Kidney epithelial cell (primary cell): ENCODE data around the gene RIPK3. TPM values are rescaled to one million over a fixed set of nuclear protein-coding genes. Genes with fewer than 3 reads are reported as not detected.

Experiments used
- DNase-seq: peaks from one replicate; pipeline ENCODE4 v3.0.0-alpha.2; 2010; ENCODE audit warnings: low read depth
- H3K27me3 ChIP-seq: 2 replicates; pipeline ENCODE4 v1.6.0; 2011; ENCODE audit warnings: low read length; ENCODE audit not compliant: control insufficient read depth, insufficient read depth
- H3K36me3 ChIP-seq: 2 replicates; pipeline ENCODE4 v1.5.1; 2011; ENCODE audit warnings: low read length; ENCODE audit not compliant: control insufficient read depth, insufficient read depth
- H3K4me3 ChIP-seq: 2 replicates; pipeline ENCODE4 v1.5.1; 2011; ENCODE audit warnings: low read depth, mild to moderate bottlenecking, control low read depth, low read length
- CTCF ChIP-seq: IDR thresholded peaks from 2 replicates; pipeline ENCODE4 v1.5.1; 2011; ENCODE audit warnings: mild to moderate bottlenecking, moderate library complexity, low read length, control low read depth, inconsistent platforms; ENCODE audit not compliant: insufficient read depth, poor library complexity, severe bottlenecking
- total RNA-seq: library from RNA; depleted of rRNA; stranded (reverse); fragments of >200 nt; gene quantifications from 2 replicates; pipeline ENCODE4 v1.2.3, GENCODE V29; 2015

The RIPK3 gene
- total RNA-seq, 1 donor from 2014 or later: 2.3 TPM

- DNase-seq: no peak
- no peak overlapping the region for H3K4me3 ChIP-seq
- H3K36me3 ChIP-seq: no peaks in the 10 kb centered on the region
- no peak for TF ChIP-seq CTCF
- peaks cover 14% of the 10 kb centered on the region for H3K27me3 ChIP-seq
These were observed 26.9 kb downstream of the RIPK3 start for GRCh38 chr14:24312736-24313507.

- H3K36me3 ChIP-seq: no peaks in the 10 kb centered on the region
- no peak overlapping the region for H3K4me3 ChIP-seq
- peaks cover 12% of the 10 kb centered on the region for H3K27me3 ChIP-seq
- DNase-seq: no peak
- no peak for TF ChIP-seq CTCF
These were observed 27.8 kb downstream of the RIPK3 start for GRCh38 chr14:24311837-24312615.

GRCh38 chr14:24310646-24311604, 28.9 kb downstream of the RIPK3 start, which contains the start of gene LTB4R:
Gene LTB4R, plus strand, starts transcription at chr14:24311502. Its CDS starts 4,150 bp downstream, at chr14:24315652.
- H3K4me3 ChIP-seq: no peak within 1 kb of the TSS
- peaks cover 3% of the 10 kb centered on the region for H3K27me3 ChIP-seq
- DNase-seq: peak; percentile 31
- no peaks in the 10 kb centered on the region for H3K36me3 ChIP-seq
- peak; percentile 22 for TF ChIP-seq CTCF

- no peaks in the 10 kb centered on the region for H3K36me3 ChIP-seq
- H3K4me3 ChIP-seq: no peak overlapping the region
- H3K27me3 ChIP-seq: no peaks in the 10 kb centered on the region
- TF ChIP-seq CTCF: no peak
- no peak for DNase-seq
These were observed 29.5 kb downstream of the RIPK3 start for GRCh38 chr14:24310265-24310645.

GRCh38 chr14:24309538-24310264, 30.1 kb downstream of the RIPK3 start, which contains the start of gene LTB4R2:
Gene LTB4R2, plus strand, starts transcription at chr14:24310140. Its CDS starts 525 bp downstream, at chr14:24310665.
- no peak within 1 kb of the TSS for H3K4me3 ChIP-seq
- DNase-seq: no peak
- H3K27me3 ChIP-seq: no peaks in the 10 kb centered on the region
- TF ChIP-seq CTCF: no peak
- no peaks in the 10 kb centered on the region for H3K36me3 ChIP-seq
